Ovary (tissue), 3 donors: ENCODE results near the gene NRXN2.

Source experiments
- EP300 ChIP-seq: sonication (generic); formaldehyde crosslinking; IDR thresholded peaks from one replicate; pipeline ENCODE4 v1.6.1; 2017; ENCODE audit warnings: antibody characterized with exemption
- POLR2A ChIP-seq: fragments of 450-650 bp; IDR thresholded peaks from one replicate; pipeline ENCODE4 v1.6.1; 2017; ENCODE audit warnings: antibody characterized with exemption, mild to moderate bottlenecking, moderate library complexity
- TF ChIP-seq, protein P1 (sequence below), 3 donors: fragments of 450-650 bp in 2 of 3; fragments of 200-600 bp in 1 of 3; IDR thresholded peaks; one replicate each; pipeline versions ENCODE4 v1.5.1 to v1.8.0; 2016 to 2022; ENCODE audit warnings: antibody characterized with exemption in 3 of 3, mild to moderate bottlenecking in 1 of 3
- donor health status: DM: no; HTN: no; CAD: no.

DNA sequence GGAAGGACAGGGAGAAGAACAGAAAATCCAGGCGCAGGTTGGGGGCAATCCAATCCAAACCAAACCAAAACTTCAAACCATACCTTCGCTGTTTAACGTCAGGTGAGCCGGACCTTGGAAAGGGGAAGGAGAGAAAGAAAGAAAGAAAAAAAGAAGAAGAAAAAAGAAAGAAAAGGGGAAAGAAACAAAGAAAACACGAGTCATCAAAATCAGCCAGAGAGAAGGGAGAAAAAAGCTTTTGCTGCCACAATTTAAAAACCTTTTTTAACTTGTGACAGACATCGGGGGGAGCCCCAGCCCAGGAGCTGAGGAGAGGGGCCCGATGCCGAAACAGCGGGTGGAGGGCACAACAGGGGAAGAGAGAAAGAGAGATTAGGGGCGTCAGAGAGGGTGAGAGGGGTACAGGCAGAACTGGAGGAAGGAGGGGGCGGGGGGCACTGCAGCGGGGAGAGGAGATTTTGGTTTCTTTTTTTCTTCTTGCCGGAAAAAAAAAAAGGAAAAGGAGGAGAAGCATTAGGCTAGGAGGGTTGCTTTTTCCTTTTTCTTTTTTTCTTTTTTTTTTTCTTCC, 30.1 kb downstream of the NRXN2 start:
- TF ChIP-seq POLR2A, result no peak
- TF ChIP-seq, protein P1, sequence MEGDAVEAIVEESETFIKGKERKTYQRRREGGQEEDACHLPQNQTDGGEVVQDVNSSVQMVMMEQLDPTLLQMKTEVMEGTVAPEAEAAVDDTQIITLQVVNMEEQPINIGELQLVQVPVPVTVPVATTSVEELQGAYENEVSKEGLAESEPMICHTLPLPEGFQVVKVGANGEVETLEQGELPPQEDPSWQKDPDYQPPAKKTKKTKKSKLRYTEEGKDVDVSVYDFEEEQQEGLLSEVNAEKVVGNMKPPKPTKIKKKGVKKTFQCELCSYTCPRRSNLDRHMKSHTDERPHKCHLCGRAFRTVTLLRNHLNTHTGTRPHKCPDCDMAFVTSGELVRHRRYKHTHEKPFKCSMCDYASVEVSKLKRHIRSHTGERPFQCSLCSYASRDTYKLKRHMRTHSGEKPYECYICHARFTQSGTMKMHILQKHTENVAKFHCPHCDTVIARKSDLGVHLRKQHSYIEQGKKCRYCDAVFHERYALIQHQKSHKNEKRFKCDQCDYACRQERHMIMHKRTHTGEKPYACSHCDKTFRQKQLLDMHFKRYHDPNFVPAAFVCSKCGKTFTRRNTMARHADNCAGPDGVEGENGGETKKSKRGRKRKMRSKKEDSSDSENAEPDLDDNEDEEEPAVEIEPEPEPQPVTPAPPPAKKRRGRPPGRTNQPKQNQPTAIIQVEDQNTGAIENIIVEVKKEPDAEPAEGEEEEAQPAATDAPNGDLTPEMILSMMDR (IDR thresholded peaks at IDR 0.05), result no peak
- TF ChIP-seq EP300, result no peak
